NCI-H2227 (cell line): ENCODE data around the gene FIBP.
"Not testable (repeated sequence)": the region's sequence is repeated elsewhere in the genome, so short reads cannot be mapped to it uniquely, and the experiment has no call there.

ENCODE experiments used
- DNase-seq: peaks from one replicate; lab custom pipeline; 2025; ENCODE audit not compliant: unreplicated experiment; lab: John Stamatoyannopoulos, UW

The FIBP gene

DNA sequence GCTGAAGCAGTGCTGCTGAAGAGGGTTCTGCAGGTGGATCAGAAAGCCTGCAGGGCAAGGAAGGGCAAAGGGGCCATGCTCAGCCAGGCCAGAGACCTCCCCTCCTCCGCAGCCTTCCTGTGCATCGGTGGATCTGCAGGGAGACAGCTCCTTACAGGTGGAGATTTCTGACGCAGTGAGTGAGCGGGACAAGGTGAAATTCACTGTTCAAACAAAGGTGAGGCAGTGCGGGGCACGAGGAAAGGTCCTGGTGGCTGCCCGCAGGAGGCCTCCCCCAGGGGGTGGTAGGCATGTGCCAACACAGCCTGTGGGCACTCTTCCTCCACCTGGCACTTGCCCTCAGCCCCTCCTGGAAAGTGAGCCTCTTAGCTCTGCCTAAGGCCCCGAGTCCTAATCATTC, 38.9 kb downstream of the FIBP start:
- no peak for DNase-seq

DNA sequence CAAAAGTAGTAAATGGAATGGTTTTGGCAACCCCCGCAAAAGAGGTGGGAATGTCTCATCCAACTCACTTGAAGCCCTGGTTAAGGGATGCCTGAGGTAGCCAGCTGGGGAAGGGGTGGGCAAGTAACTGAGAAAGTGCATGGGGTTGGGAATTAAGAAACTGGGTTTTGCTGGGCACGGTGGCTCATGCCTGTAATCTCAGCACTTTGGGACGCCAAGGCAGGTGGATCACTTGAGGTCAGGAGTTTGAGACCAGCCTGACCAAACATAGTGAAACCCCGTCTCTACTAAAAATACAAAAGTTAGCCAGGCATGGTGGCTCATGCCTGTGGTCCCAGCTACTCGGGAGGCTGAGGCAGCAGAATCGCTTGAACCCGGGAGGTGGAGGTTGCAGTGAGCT, 39.6 kb downstream of the FIBP start:
- DNase-seq, result not testable (repeated sequence)

DNA sequence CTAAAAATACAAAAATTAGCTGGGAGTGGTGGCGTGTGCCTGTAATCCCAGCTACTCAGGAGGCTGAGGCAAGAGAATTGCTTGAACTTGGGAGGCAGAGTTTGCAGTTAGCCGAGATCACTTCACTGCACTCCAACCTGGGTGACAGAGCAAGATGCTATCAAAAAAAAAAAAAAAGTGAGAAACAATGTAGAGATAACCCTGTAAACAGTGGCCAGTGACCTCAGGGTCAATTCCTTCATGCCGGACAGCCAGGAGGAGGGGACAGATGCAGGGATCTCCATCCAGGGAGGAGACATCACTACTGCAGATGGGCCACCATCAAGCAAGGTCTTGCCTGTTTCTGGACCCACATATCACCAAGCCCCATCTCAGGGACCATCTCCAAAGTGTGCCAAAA, 40.5 kb downstream of the FIBP start:
- DNase-seq, result no peak

DNA sequence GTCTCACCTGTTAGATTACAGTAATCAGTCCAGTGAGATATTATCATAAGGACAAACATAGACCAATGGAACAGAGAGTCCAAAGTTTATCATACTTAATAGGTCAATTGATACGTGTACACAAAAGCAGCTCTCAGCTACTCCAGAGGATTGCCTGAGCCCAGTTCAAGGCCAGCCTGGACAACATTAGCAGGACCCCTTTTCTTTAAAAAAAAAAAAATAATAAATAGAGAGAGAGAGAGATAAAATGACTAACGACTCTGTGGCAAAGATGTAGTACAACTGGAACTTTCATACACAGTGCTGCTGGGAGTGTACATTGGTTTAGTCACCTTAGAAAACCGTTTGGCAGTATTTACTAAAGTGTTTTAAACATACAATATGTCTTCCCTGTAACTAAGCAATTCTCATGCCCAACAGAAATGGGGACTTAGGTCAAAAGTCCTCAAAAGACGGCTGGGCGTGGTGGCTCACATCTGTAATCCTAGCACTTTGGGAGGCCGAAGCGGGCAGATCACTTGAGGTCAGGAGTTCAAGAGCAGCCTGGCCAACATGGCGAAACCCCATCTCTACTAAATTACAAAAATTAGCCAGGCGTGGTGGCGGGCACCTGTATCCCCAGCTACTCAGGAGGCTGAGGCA, 43.9 kb downstream of the FIBP start:
- DNase-seq, result no peak

DNA sequence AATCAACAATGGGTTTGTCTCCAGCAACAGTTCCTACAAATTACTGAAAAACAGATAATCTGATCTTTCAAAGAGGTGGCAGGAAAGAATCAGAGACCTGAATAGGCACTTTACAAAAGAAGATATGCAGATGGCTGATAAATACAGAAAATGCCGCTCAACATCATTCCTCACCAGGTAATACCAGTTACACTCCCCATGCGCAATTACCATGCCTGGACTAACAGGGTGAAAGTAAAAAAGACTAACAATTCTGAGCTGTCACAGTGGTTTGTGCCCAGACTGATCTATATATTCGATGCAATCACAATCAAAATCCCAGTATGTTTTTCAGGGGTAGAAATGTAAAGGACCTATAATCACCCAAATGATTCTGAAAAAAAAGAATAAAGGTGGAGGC, 44.5 kb downstream of the FIBP start:
- no peak for DNase-seq

DNA sequence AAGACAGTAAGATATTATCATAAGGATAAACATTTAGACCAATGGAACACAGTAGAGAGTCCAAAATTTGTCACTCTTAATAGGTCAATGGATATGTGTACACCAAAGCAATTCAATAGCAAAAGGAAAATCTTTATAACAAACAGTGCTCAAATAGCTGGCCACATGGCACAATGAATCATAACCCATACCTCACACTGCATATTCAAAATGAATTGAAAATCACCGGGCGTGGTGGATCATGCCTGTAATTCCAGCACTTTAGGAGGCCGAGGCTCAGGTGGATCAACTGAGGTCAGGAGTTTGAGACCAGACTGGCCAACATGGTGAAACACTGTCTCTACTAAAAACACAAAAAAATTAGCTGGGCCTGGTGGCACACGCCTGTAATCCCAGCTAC, 46.1 kb downstream of the FIBP start:
- no peak for DNase-seq

DNA sequence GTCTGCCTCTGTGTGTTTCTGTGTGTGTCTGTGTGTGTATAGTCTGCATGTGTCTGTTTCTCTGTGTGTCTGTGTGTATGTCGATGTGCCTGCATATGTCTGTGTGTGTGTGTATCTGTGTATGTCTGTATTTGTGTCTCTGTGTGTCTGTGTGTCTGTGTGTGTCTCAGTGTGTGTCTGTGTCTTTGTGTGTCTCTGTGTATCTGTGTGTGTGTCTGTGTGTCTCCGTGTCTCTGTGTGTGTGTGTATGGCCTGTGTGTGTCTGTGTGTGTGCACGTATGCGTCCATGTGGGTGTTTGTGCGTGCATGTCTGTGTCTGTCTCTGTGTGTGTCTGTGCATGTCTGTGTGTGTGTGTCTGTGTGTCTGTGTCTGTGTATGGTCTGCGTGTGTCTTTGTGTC, 54.1 kb downstream of the FIBP start:
- no peak for DNase-seq
